Measurements from ENCODE around the gene ADM2.
A peak's percentile ranks its signal among the peaks of the same experiment; 100 is the strongest.

The ADM2 gene

DNA sequence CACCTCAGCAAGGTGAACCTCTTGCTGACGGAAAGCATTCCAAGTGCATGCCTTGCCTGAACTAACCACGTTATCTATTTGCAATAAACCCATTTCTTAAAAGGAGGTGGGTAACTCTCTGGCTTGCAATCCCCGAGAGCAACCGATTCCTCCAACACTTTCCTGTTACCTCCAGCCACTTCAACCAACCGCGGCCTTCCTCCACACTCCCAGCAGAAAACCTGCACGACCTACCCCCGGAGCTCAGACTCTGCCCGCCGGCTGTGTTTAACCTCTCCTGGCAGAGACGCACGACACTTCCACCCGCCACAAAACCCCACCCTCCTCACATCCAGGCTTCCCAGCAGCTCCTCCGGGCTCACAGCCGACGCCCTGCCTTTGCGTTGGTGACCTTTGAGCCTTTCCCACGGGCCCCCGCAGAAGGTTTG, 43.3 kb downstream of the ADM2 start:
- peak overlapping the region; percentile 61 to 86 (median 85) for H3K27ac Mint-ChIP-seq
- H3K4me1 Mint-ChIP-seq: peaks cover 6% of the 10 kb centered on the region
- H3K4me3 Mint-ChIP-seq: peak overlapping the region; percentile 89 to 93 (median 91)
- H3K9me3 Mint-ChIP-seq: no peaks in the 10 kb centered on the region
- TF ChIP-seq, protein P1, sequence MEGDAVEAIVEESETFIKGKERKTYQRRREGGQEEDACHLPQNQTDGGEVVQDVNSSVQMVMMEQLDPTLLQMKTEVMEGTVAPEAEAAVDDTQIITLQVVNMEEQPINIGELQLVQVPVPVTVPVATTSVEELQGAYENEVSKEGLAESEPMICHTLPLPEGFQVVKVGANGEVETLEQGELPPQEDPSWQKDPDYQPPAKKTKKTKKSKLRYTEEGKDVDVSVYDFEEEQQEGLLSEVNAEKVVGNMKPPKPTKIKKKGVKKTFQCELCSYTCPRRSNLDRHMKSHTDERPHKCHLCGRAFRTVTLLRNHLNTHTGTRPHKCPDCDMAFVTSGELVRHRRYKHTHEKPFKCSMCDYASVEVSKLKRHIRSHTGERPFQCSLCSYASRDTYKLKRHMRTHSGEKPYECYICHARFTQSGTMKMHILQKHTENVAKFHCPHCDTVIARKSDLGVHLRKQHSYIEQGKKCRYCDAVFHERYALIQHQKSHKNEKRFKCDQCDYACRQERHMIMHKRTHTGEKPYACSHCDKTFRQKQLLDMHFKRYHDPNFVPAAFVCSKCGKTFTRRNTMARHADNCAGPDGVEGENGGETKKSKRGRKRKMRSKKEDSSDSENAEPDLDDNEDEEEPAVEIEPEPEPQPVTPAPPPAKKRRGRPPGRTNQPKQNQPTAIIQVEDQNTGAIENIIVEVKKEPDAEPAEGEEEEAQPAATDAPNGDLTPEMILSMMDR (IDR thresholded peaks at IDR 0.05; ENCODE audit: unreplicated experiment in 3 of 3): no peak
- peaks cover 13% of the 10 kb centered on the region for H3K36me3 Mint-ChIP-seq (ENCODE audit: low read depth)
- H3K27me3 Mint-ChIP-seq (ENCODE audit: low read depth): peaks cover 23% of the 10 kb centered on the region

DNA sequence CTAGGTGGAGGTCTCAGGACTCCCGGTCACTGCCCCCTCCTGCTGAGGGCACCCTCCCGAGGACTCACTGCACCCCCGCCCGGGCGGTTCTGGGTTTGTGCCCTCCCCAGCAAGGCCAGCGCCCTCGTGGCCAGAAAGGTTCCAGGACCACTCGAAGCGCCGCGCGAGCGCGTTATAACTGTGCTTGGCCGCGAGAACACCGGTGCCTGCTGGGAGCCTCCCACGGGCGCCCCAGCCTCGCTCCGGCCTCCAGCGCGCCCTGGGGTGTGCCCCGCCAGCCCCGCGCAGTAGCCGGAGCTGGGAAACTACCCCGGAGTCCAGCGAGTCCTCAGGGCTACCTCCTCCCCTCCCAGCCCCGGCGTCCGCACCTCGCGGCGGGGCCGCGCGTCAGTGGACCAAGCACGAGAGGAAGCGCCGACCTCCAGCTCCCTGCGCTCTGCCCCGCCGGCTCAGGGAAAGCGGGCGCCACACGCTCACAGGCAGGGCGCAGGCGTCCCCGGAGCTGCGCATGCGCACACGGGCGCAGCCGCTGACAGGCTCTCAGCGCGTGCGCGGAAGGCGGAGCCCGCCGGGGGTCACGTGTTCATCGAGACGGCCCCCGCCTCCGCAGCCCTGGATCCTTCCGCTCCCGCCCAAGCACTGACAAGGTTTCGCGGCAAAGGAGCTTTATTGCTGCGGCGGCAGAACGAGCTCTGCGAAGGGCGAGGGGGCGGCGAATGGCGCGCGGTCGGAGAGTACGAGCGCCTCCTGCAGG, 43.9 kb downstream of the ADM2 start, which contains the start of gene SCO2:
TSS of gene SCO2 (minus strand) at position 495 of the 754 bp plus-strand sequence. CDS start 1,187 bp downstream, outside the sequence.
- TF ChIP-seq, protein P1 (IDR thresholded peaks at IDR 0.05; ENCODE audit: unreplicated experiment in 3 of 3): peak in 2 of 3 experiments; percentile 33 to 57
- H3K27ac Mint-ChIP-seq: peak within 1 kb of the TSS; percentile 61 to 86 (median 85)
- peaks cover 9% of the 10 kb centered on the region for H3K36me3 Mint-ChIP-seq (ENCODE audit: low read depth)
- H3K4me3 Mint-ChIP-seq: peak within 1 kb of the TSS; percentile 89 to 93 (median 91)
- peaks cover 25% of the 10 kb centered on the region for H3K27me3 Mint-ChIP-seq (ENCODE audit: low read depth)
- peaks cover 6% of the 10 kb centered on the region for H3K4me1 Mint-ChIP-seq
- no peaks in the 10 kb centered on the region for H3K9me3 Mint-ChIP-seq

DNA sequence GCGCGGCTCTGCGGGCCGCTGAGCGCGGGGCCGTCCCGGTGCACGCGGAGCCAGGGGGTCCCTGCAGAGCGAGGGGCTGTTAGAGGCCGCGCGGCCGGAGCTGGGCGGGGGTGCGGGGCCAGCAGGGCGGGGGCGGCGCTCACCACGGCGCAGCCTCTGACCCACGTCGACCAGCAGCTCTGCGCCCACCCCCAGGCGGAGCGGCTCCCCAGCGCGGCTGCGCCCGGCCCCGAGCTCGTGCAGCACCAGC, 44.4 kb downstream of the ADM2 start:
- H3K36me3 Mint-ChIP-seq (ENCODE audit: low read depth): peaks cover 9% of the 10 kb centered on the region
- H3K4me3 Mint-ChIP-seq: peak overlapping the region; percentile 85 to 89 (median 86)
- H3K4me1 Mint-ChIP-seq: peaks cover 6% of the 10 kb centered on the region
- H3K27ac Mint-ChIP-seq: peak overlapping the region in 2 of 3 experiments; percentile 65 to 81
- peaks cover 30% of the 10 kb centered on the region for H3K27me3 Mint-ChIP-seq (ENCODE audit: low read depth)
- H3K9me3 Mint-ChIP-seq: no peaks in the 10 kb centered on the region
- TF ChIP-seq, protein P1 (IDR thresholded peaks at IDR 0.05; ENCODE audit: unreplicated experiment in 3 of 3): peak in 1 of 3 experiments; percentile 59

DNA sequence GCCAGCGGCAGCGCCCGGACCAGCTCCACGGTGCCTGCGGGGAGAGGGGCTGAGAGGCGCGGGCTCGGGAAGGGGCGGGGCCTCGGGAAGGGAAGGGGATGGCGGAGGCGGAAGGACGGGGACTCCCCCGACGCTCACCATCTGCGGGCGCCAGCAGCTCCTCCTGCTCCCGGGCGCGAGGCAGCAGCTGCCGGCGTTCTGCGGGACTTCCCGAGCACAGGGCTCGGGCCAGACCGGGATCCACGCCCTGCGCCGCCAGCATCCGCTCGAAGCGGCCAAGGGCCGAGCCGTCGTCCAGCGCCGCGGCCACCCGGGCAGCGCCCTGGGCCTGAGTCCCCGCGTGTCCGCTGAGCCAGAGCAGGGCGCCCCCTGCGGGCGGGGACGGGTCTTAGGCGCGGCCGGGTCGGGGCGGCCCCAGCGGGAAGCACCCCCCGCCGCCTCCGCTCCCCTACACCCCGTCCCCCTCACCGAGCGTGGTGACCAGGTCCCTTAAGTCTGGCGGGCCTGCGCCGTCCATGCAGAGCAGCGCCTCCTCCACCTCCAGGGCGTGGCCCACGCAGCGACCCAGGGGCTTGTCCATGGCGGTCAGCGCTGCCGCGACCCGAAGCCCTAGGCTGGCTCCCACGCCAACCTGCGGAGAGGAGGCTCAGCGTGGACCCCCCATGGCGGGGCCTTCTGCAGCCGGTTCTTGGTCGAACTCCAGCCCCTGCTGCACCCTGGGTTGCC, 44.9 kb downstream of the ADM2 start:
- Mint-ChIP-seq H3K4me3 (peak overlapping the region; percentile 77 to 80 (median 80)), H3K27me3 (ENCODE audit: low read depth) (peaks cover 35% of the 10 kb centered on the region), H3K4me1 (peaks cover 6% of the 10 kb centered on the region), H3K9me3 (no peaks in the 10 kb centered on the region), H3K36me3 (ENCODE audit: low read depth) (peaks cover 6% of the 10 kb centered on the region), H3K27ac (peak overlapping the region in 2 of 3 experiments; percentile 51 to 68)
- TF ChIP-seq, protein P1 (IDR thresholded peaks at IDR 0.05; ENCODE audit: unreplicated experiment in 3 of 3): peak; percentile 55 to 66 (median 58)

DNA sequence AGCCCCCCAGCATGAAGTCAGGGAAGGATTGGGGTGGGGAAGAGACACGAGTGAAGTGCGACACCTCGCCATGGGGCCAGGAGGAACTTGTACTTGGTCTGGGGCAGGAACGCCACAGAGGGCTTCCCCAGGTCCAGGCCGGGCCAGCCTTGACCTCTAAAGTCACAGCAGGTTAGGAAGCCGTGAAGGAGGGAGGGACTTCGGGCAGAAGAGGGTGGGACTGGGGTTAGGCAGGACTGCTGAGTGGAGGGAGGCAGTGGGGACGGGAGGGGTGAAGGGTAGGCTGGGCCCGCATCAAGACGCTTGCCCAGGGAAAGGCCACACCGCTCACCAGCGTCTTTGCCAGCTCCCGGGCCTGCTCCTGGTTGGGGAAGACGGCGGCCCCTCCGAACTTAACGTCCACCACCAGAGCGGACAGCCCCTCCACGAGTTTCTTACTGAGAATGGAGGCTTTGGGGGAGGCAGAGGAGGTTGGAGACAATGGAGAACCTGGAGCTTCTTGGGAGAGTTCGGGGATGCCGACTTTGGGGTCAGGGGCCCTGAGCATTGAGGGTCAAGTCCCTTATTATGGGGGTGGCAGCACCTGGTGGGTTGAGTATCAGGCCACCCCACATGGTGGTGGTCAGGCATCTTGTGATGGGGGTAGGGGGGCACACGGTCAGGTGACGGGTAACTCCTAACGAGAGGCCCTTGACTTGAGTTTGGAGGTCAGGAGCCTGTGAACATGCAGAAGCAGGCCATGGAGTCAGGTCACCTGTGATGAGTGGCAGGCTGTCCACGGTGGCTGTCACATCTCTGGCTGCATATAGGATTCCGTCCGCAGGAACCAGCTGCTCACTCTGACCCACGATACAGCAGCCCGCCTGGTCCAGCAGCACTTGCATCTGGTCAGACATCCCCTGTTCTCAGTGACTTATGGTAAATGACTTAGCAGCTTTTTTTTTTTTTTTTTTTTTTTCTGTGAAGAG, 45.8 kb downstream of the ADM2 start:
- Mint-ChIP-seq H3K9me3 (no peaks in the 10 kb centered on the region), H3K27me3 (ENCODE audit: low read depth) (peaks cover 38% of the 10 kb centered on the region), H3K4me1 (peaks cover 6% of the 10 kb centered on the region), H3K36me3 (ENCODE audit: low read depth) (peaks cover 6% of the 10 kb centered on the region), H3K27ac (peak overlapping the region; percentile 44 to 68 (median 51)), H3K4me3 (peak overlapping the region; percentile 77 to 80 (median 80))
- TF ChIP-seq, protein P1 (IDR thresholded peaks at IDR 0.05; ENCODE audit: unreplicated experiment in 3 of 3): no peak

All from nephron (organoid).